GM12873 (cell line): ENCODE measurements around the gene DENND1A.

Experiments
- TF ChIP-seq, protein P1 (sequence below): IDR thresholded peaks from 2 replicates; pipeline ENCODE4 v1.5.1; 2012; ENCODE audit warnings: low read depth, mild to moderate bottlenecking, moderate library complexity, low read length, control low read depth; ENCODE audit not compliant: insufficient read depth; ENCODE audit errors: missing control alignments

The DENND1A gene

DNA sequence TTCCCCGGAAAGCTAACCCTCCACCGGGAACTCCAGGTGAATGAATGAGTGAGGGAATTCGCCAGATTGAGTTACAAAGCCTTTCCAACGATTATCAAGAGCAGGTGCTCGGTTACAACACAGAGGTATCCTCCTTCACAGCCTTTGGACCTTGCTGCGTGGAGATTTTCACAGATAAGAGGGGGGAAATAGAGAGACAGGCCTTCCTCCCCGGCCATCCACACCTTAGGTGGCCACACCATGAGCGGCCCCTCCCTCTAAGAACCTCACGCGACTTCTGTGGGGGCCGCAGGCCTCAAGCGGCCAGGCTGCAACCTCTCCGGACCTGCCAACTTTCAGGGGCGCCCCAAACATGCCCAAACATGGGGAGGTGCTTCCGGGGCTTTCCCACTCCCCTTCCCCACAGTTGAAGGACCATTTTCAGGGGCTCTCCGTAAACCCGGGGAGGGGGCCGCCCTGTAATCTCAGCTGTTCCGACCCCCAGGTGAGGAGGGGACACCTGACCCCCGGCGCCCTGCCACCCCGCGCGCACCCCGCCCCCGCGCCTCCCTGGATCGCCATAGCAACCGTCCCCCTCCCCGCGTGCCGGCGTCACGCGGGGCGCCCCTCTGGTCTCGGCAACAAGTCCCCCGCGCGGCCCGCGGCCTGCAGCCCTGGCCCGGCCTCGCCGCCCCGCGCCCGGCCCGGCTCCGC lies 603 bp downstream of the DENND1A start:
- TF ChIP-seq, protein P1, sequence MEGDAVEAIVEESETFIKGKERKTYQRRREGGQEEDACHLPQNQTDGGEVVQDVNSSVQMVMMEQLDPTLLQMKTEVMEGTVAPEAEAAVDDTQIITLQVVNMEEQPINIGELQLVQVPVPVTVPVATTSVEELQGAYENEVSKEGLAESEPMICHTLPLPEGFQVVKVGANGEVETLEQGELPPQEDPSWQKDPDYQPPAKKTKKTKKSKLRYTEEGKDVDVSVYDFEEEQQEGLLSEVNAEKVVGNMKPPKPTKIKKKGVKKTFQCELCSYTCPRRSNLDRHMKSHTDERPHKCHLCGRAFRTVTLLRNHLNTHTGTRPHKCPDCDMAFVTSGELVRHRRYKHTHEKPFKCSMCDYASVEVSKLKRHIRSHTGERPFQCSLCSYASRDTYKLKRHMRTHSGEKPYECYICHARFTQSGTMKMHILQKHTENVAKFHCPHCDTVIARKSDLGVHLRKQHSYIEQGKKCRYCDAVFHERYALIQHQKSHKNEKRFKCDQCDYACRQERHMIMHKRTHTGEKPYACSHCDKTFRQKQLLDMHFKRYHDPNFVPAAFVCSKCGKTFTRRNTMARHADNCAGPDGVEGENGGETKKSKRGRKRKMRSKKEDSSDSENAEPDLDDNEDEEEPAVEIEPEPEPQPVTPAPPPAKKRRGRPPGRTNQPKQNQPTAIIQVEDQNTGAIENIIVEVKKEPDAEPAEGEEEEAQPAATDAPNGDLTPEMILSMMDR = no peak

DNA sequence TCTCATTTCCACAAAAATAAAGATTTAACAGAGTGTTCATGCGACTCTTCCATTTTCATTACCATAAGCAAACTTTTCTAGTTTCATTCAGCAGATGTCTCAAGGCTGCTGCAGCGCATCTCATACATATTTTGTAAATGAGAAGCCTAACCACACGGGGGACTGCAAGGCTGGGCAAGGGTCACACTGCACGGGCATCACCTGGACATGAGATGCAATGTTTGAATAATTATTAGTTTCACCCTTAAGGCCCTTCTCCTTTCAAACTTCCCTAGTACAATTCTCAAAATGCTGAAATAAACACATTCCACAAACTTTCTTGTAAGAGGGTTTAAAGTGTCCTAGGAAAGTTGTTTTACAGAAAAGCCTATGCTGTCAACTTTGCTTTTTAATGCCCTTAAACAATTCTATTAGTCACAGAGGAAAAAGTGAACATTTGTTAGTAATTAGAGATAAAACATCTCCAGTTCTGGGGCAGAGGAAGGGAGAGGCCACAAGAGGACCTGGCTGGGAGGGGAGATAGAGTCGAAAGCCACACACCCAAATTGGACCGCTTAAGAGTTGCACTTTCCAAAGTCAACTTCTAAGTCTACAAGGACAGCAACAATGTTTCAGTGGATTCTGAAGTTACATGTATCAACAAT lies 1.3 kb downstream of the DENND1A start:
- TF ChIP-seq, protein P1 = no peak

DNA sequence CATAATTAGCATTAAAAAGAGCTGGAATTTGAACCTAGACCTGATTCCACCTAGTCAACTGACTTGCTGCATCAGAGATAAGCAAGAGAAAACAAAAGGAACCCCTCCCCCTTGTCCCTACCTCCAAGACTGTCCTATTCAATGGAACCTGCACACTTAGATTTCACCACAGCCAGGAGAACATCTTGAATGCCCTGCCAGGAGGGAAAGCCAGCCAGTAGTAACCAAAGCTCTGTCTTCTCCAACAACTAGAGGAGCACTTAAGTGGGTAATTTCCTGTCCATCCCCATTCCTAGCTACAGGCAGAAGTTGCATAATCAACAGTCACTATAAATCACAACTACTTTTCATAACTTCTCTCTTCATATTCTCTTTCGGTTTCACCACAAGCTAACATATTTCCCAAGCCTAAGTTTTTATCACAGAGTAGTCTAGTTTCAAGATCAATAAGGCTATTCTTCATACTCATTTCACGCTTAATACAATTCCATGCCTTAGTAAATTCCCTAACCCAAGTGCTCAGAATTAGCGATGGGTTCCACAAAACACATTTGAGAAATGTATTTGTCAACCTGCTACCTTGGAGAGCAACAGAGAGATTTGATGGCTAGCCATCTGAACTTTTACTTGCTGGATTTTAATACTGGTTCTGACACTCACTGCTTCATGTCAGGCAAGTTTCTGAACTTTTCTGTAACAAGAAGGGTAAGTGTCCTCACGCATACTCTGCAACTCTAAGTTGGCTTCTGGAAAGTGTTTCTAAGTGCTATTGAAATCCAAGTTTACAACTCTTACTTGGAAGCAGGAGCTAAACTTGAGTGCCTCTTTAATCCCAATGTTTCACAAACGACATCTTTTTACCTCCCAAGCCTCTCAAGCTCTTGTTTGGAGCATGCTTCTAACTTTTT lies 2.0 kb downstream of the DENND1A start:
- TF ChIP-seq, protein P1 = no peak

DNA sequence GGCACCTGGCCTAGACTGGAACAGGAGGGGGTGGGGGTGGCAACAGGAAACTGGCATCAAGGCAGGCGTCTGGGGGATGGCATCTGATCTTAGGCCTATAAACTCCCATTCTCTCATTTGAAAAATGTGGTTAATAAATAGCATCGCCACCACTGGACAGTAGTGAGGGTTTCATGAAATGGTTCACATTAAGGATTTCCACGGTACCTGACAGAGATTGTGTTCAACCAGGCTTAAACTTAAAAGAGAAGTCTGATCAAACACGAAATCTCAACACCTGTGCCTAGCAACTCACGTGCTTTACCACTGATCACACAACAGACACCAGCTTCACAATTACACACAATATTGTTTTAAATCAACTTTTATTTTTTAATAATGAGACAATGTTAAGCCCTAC lies 3.0 kb downstream of the DENND1A start:
- TF ChIP-seq, protein P1 = no peak

DNA sequence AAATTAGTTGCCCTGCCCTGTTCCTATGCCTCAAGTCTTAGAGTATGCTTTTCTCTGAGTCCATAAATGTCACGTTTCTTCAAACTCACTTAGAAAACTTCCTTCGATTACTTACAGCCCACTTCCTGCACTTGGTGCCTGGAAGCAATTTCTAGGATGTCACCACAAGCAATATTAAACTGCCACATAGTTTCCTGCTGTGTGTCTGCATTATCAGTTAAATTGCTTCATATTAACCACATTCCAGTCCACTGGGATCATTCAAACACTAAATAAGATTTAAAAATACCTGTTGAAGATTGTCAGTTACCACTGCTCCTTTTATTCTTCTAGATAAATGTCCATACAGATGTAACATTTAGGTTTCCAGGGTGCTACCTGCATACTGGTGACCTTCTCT lies 4.1 kb downstream of the DENND1A start:
- TF ChIP-seq, protein P1 = no peak

DNA sequence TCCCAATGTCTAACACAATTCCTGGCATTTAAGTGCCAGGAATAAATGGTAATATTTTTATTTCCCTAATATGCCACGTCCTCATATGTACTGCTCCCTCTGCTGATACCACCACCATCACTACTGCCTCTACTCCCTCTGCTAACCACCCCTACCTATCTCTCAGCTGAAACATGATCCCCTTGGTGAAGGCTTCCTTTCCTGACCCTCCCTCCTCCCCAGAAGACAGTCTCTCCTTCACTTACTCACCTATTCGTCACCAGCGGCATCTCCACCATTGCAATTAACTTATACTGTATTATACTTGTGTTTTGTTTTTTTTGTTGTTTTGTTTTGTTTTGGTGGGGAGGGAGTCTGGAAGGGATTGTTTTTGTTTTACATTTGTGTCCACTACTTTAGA lies 4.8 kb downstream of the DENND1A start:
- TF ChIP-seq, protein P1 = no peak

DNA sequence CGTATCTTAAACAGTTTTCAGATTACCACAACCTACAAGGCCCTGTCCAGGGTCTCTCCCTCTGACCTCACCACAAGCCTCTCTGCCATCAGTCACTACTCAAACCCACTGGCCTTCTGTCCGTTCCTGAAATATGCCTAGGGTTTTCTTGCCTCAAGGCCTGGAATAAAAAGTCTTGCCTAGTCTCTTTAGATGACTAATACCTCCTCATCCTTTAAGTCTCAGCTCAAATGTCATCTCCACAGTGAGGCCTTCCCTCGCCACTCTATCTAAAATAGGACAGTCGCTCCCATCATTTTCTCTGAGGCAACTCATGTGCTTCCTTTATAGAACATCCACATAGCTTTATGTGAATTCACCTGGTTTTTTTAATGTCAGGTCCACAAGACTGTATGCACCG lies 5.2 kb downstream of the DENND1A start:
- TF ChIP-seq, protein P1 = no peak
